H7 (cell line): ENCODE data around the gene MRPL52. TPM values are rescaled to one million over a fixed set of nuclear protein-coding genes. Genes with fewer than 3 reads are reported as not detected.
"Not testable (repeated sequence)": the region's sequence is repeated elsewhere in the genome, so short reads cannot be mapped to it uniquely, and the experiment has no call there.

ENCODE experiments used
- DNase-seq: peaks from one replicate; pipeline ENCODE4 v3.0.0; 2012
- H3K27me3 ChIP-seq: 2 replicates; pipeline ENCODE4 v1.6.0; 2011; ENCODE audit warnings: mild to moderate bottlenecking, low read length; ENCODE audit not compliant: control insufficient read depth, insufficient read depth
- H3K36me3 ChIP-seq: replicated peaks from 2 replicates; pipeline ENCODE4 v1.5.1; 2011; ENCODE audit warnings: low read length; ENCODE audit not compliant: control insufficient read depth, insufficient read depth
- H3K4me3 ChIP-seq: 2 replicates; pipeline ENCODE4 v1.5.1; 2011; ENCODE audit warnings: low read depth, mild to moderate bottlenecking, control low read depth, low read length, moderate library complexity; ENCODE audit not compliant: insufficient read depth
- total RNA-seq: library from RNA; depleted of rRNA; stranded (reverse); fragments of >200 nt; shearing (Covaris generic); gene quantifications from 2 replicates; pipeline ENCODE4 v1.2.3, GENCODE V29; 2014

The MRPL52 gene
- total RNA-seq, 1 experiment from 2014 or later: 86.6 TPM

- no peak for DNase-seq
- Histone ChIP-seq H3K4me3 (no peak overlapping the region), H3K36me3 (no peaks in the 10 kb centered on the region), H3K27me3 (no peaks in the 10 kb centered on the region)
Observed at GRCh38 chr14:22801716-22802115, 28.0 kb upstream of the MRPL52 start.

- Histone ChIP-seq H3K36me3 (no peaks in the 10 kb centered on the region), H3K27me3 (no peaks in the 10 kb centered on the region), H3K4me3 (no peak overlapping the region)
- DNase-seq: no peak
Observed at GRCh38 chr14:22802860-22803686, 26.6 kb upstream of the MRPL52 start.

DNA sequence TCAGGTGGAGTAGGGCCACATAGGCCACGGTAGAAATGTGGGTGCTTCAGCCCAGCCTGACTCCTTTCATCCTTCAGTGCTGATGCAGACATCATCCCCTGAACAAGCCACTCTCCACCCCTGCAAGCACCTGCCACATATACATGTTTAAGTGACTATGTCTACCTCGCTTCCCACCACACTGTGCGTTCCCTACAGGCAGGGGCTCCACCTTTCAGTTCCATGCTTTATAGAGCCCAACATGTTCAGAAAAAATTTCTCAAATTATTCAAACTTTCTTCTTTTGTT, 26.1 kb upstream of the MRPL52 start:
- H3K36me3 ChIP-seq: no peaks in the 10 kb centered on the region
- no peak for DNase-seq
- no peaks in the 10 kb centered on the region for H3K27me3 ChIP-seq
- no peak overlapping the region for H3K4me3 ChIP-seq

DNA sequence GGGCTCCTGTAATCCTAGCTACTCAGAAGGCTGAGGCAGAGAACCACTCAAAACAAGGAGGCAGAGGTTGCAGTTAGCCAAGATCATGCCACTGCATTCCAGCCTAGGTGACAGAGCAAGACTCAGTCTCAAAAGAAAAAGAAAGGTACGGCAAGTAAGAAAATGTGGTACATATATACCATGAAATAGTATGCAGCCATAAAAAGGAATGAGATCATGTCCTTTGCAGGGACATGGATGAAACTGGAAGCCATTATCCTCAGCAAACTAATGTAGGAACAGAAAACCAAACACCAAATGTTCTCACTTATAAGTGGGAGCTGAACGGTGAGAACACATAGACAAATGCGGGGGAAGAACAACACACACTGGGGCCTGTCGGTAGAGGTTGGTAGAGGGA, 24.5 kb upstream of the MRPL52 start:
- DNase-seq, H3K27me3 ChIP-seq, H3K4me3 ChIP-seq, H3K36me3 ChIP-seq: not testable (repeated sequence)

DNA sequence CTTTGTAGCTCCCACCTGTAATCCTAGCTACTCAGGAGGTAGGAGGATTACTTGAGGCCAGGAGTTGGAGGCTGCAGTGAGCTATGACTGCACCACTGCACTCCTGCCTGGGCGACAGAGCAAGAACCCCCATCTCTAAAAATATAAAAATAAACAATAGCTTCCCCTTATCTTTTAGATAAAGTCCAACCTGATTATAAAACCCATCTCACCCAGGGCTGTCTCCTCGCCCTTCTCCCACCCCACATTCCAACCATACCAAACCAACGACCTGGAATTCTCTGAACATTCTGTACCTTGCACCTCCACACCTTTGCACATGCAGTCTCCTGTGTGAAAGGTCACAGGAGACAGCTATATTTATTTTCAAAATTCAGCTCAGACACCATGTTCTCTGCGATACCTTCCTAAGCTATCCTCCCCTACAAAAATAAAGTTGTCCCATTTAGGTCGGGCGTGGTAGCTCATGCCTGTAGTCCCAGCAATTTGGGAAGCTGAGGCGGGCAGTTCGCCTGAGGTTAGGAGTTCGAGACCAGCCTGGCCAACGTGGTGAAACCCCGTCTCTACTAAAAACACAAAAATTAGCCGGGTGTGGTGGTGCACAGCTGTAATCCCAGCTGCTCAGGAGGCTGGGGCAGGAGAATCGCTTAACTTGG, 22.1 kb upstream of the MRPL52 start:
- H3K4me3 ChIP-seq: no peak overlapping the region
- H3K27me3 ChIP-seq: no peaks in the 10 kb centered on the region
- no peaks in the 10 kb centered on the region for H3K36me3 ChIP-seq
- DNase-seq: no peak

DNA sequence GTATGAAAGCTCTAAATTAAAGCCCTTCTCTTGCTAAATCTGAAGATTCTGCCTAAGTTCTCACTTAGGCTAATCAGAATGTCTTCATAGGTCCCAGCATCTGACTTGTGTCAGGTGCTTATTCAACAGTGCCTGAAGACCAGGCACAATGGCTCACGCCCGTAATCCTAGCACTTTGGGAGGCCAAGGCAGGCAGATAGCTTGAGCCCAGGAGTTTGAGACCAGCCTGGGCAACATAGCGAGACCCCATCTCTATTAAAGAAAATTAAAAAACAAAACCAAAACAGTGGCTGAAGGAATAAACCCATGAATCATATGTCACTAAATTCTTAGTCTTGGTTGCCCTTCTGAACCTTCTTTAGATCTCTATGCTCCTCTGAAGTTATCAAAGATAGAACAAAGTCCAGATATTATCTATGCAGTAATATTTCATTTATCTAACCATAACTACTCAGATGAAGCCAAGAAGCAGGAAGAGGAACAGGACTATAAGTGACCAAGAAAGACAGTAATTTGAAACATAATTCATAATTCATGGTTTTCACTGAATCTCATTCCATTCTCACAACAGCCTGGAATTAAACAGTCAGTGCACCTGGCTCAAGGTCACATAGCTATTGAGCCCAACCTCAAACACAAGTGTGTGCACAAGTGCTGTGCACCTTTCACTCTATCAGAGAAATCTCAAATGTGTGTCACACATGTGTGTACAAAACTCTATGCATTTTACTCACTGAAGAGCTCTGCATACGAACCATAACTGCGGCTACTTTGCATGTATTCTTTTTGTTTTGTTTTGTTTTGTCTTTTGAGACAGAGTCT, 21.1 kb upstream of the MRPL52 start:
- Histone ChIP-seq H3K27me3 (no peaks in the 10 kb centered on the region), H3K4me3 (no peak overlapping the region), H3K36me3 (no peaks in the 10 kb centered on the region)
- DNase-seq: no peak

GRCh38 chr14:22811722-22812121, 18.0 kb upstream of the MRPL52 start:
- Histone ChIP-seq H3K4me3 (no peak overlapping the region), H3K27me3 (no peaks in the 10 kb centered on the region), H3K36me3 (no peaks in the 10 kb centered on the region)
- no peak for DNase-seq

- peak; percentile 70 for DNase-seq
- H3K36me3 ChIP-seq: no peaks in the 10 kb centered on the region
- H3K4me3 ChIP-seq: no peak overlapping the region
- no peaks in the 10 kb centered on the region for H3K27me3 ChIP-seq
Observed at GRCh38 chr14:22812744-22813143, 16.9 kb upstream of the MRPL52 start.

- no peak for DNase-seq
- Histone ChIP-seq H3K4me3 (no peak overlapping the region), H3K36me3 (no peaks in the 10 kb centered on the region), H3K27me3 (no peaks in the 10 kb centered on the region)
Observed at GRCh38 chr14:22813145-22813544, 16.5 kb upstream of the MRPL52 start.

DNA sequence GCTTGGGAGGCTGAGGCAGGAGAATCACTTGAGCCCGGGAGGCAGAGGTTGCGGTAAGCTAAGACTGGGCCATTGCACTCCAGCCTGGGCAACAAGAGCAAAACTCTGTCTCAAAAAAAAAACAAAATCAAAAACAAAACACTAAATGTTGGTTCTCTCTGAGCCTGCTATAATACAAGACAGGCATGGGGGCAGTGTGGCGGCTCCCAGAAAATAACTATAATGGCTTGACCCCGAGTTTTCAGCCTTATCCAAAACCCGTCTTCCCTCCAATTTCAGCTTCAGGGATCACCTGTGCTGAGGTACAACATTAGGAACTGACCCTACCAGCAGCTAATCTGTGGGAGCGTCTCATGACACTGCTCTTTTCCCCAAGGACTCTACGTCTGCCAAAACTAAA, 15.3 kb upstream of the MRPL52 start:
- DNase-seq: no peak
- Histone ChIP-seq H3K4me3 (no peak overlapping the region), H3K27me3 (no peaks in the 10 kb centered on the region), H3K36me3 (no peaks in the 10 kb centered on the region)

- Histone ChIP-seq H3K4me3 (no peak within 1 kb of the TSS), H3K36me3 (no peaks in the 10 kb centered on the region), H3K27me3 (no peaks in the 10 kb centered on the region)
- DNase-seq: peak; percentile 45
Observed at GRCh38 chr14:22814941-22815713, 14.6 kb upstream of the MRPL52 start, which contains the start of gene SLC7A7. TSS of gene SLC7A7 (minus strand) at chr14:22815435. CDS start at chr14:22813398, 2,037 bp downstream.

DNA sequence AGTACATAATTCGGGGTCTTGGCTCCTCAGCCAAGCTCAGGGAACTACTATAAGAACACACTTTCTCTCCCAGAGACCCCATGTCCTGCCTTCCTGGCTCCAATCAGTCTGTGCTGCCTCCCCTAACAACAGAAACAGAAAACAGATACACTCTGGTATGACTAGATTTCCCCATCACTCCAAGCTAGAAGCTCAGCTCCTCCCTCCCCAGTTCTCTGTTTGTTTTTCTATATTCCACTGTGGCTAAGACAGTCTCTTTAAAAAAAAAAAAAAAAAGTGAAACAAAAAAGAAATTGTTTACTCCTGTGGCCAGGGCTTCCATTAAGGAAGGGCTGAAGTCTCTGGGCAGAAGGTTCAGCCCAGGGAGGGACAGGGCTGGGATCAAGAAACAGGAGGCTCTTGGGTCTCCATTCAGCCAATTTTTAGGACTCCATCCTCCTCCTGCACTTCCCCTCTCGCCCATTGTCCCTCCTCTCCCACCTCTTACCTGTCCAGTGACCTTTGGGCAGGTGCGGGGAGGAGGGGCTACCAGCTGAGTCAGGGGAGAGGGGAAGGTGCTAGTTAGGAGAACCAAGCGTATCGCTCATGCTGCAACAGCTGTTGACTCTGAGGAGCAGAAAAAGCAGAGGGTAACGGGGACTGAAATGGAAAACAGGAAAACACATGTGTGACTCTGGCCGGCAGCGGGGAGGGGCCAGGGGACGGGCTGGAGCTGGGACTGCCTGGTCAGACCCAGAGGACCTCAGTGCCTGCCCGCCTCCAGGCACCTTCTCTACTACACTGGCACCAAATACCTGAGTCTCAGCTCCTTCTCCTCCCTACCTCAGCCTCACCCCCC, 10.3 kb upstream of the MRPL52 start:
- peak; percentile 63 for DNase-seq
- Histone ChIP-seq H3K4me3 (peak overlapping the region; percentile 4; the same call in 1 of the 2 replicates), H3K27me3 (no peaks in the 10 kb centered on the region), H3K36me3 (no peaks in the 10 kb centered on the region)

GRCh38 chr14:22820731-22821130, 9.0 kb upstream of the MRPL52 start:
- no peak for DNase-seq
- Histone ChIP-seq H3K4me3 (no peak overlapping the region), H3K27me3 (no peaks in the 10 kb centered on the region), H3K36me3 (no peaks in the 10 kb centered on the region)
